SK-N-SH treated with all-trans-retinoic acid at 6 μM for 48 hours (cell line): ENCODE measurements around the gene TTC28.

Experiments
- ATAC-seq: fragments of 200-7000 bp; cut with Tn5 transposase; 3 replicates; pipeline ENCODE4 v1.9.1; 2020; ENCODE audit warnings: mild to moderate bottlenecking, moderate library complexity
- ARNTL ChIP-seq: fragments of 450-650 bp; formaldehyde crosslinking; IDR thresholded peaks from 2 replicates; pipeline ENCODE4 v1.5.0; 2020; ENCODE audit warnings: low read depth, mild to moderate bottlenecking, moderate library complexity, borderline replicate concordance
- BACH2 ChIP-seq: fragments of 250-450 bp; sonication (Bioruptor Pico); IDR thresholded peaks from 2 replicates; pipeline ENCODE4 v1.9.0; 2021; ENCODE audit warnings: mild to moderate bottlenecking, borderline replicate concordance
- CREB5 ChIP-seq: fragments of 250-450 bp; sonication (Bioruptor Pico); IDR thresholded peaks from 2 replicates; pipeline ENCODE4 v1.5.1; 2020; ENCODE audit warnings: low read depth, mild to moderate bottlenecking, moderate library complexity
- CSDC2 ChIP-seq: fragments of 250-450 bp; sonication (Bioruptor Pico); IDR thresholded peaks from 2 replicates; pipeline ENCODE4 v1.5.0; 2020; ENCODE audit warnings: mild to moderate bottlenecking, moderate library complexity
- CSRNP3 ChIP-seq: fragments of 250-450 bp; sonication (Bioruptor Pico); IDR thresholded peaks from 2 replicates; pipeline ENCODE4 v1.5.1; 2021; ENCODE audit warnings: mild to moderate bottlenecking, moderate library complexity
- ESRRG ChIP-seq: fragments of 250-450 bp; sonication (Bioruptor Pico); IDR thresholded peaks from 2 replicates; pipeline ENCODE4 v1.6.1; 2021; ENCODE audit warnings: mild to moderate bottlenecking
- GLIS3 ChIP-seq: fragments of 250-450 bp; sonication (Bioruptor Pico); IDR thresholded peaks from 2 replicates; pipeline ENCODE4 v1.5.0; 2020; ENCODE audit warnings: mild to moderate bottlenecking, moderate library complexity
- ISL1 ChIP-seq: fragments of 250-450 bp; sonication (Bioruptor Pico); IDR thresholded peaks from 2 replicates; pipeline ENCODE4 v2.1.2; 2022; ENCODE audit warnings: mild to moderate bottlenecking, moderate library complexity
- POU6F1 ChIP-seq: fragments of 250-450 bp; sonication (Bioruptor Pico); IDR thresholded peaks from 2 replicates; pipeline ENCODE4 v1.8.0; 2021; ENCODE audit warnings: low read depth, mild to moderate bottlenecking, moderate library complexity, borderline replicate concordance
- PPARA ChIP-seq: fragments of 250-450 bp; sonication (Bioruptor Pico); IDR thresholded peaks from 2 replicates; pipeline ENCODE4 v1.5.0; 2020; ENCODE audit warnings: mild to moderate bottlenecking, borderline replicate concordance
- SNAI2 ChIP-seq: fragments of 250-450 bp; sonication (Bioruptor Pico); IDR thresholded peaks from 2 replicates; pipeline ENCODE4 v1.5.0; 2020; ENCODE audit warnings: mild to moderate bottlenecking, moderate library complexity
- TCF4 ChIP-seq: fragments of 250-450 bp; sonication (Bioruptor Pico); IDR thresholded peaks from 2 replicates; pipeline ENCODE4 v1.8.0; 2021; ENCODE audit warnings: mild to moderate bottlenecking, moderate library complexity, borderline replicate concordance
- TOX ChIP-seq: fragments of 250-450 bp; sonication (Bioruptor Pico); IDR thresholded peaks from 2 replicates; pipeline ENCODE4 v1.8.0; 2021; ENCODE audit warnings: mild to moderate bottlenecking, moderate library complexity, borderline replicate concordance
- TSHZ2 ChIP-seq: fragments of 250-450 bp; sonication (Bioruptor Pico); IDR thresholded peaks from 2 replicates; pipeline ENCODE4 v1.5.0; 2020; ENCODE audit warnings: mild to moderate bottlenecking, moderate library complexity
- ZC3H10 ChIP-seq: fragments of 250-450 bp; sonication (Bioruptor Pico); IDR thresholded peaks from 2 replicates; pipeline ENCODE4 v1.5.1; 2021; ENCODE audit warnings: mild to moderate bottlenecking, moderate library complexity
- ZFP3 ChIP-seq: fragments of 250-450 bp; sonication (Bioruptor Pico); IDR thresholded peaks from 2 replicates; pipeline ENCODE4 v1.5.0; 2020; ENCODE audit warnings: mild to moderate bottlenecking, moderate library complexity
- ZFP30 ChIP-seq: fragments of 450-650 bp; formaldehyde crosslinking; IDR thresholded peaks from 2 replicates; pipeline ENCODE4 v1.5.0; 2022; ENCODE audit warnings: mild to moderate bottlenecking, moderate library complexity
- ZNF565 ChIP-seq: fragments of 450-650 bp; formaldehyde crosslinking; conservative IDR thresholded peaks from 2 replicates; pipeline ENCODE4 v1.5.0; 2020; ENCODE audit warnings: low read depth, mild to moderate bottlenecking, moderate library complexity
- ZNF70 ChIP-seq: fragments of 450-650 bp; formaldehyde crosslinking; IDR thresholded peaks from 2 replicates; pipeline ENCODE4 v1.5.0; 2020; ENCODE audit warnings: mild to moderate bottlenecking, moderate library complexity
- ZNF8 ChIP-seq: fragments of 450-650 bp; formaldehyde crosslinking; IDR thresholded peaks from 2 replicates; pipeline ENCODE4 v1.5.0; 2020; ENCODE audit warnings: mild to moderate bottlenecking, moderate library complexity

The TTC28 gene

GRCh38 chr22:28188178-28188879, 491.3 kb downstream of the TTC28 start:
- TF ChIP-seq SNAI2 (CRISPR knock-in tag) (no peak), GLIS3 (CRISPR knock-in tag) (no peak), CREB5 (no peak), BACH2 (CRISPR knock-in tag) (no peak), ARNTL (CRISPR knock-in tag) (no peak), ZNF8 (CRISPR knock-in tag) (no peak)
- no peak for ATAC-seq

GRCh38 chr22:28187612-28188011, 492.0 kb downstream of the TTC28 start:
- no peak for ATAC-seq
- TF ChIP-seq CSRNP3 (CRISPR knock-in tag) = no peak
- no peak for TF ChIP-seq ZFP3 (CRISPR knock-in tag)
- no peak for TF ChIP-seq CSDC2 (CRISPR knock-in tag)
- TF ChIP-seq GLIS3 (CRISPR knock-in tag) = no peak
- TF ChIP-seq TSHZ2 (CRISPR knock-in tag) = no peak
- no peak for TF ChIP-seq TOX (CRISPR knock-in tag)
- no peak for TF ChIP-seq TCF4 (CRISPR knock-in tag)
- TF ChIP-seq SNAI2 (CRISPR knock-in tag) = no peak
- no peak for TF ChIP-seq ZC3H10 (CRISPR knock-in tag)
- TF ChIP-seq ZNF565 (CRISPR knock-in tag) = no peak
- TF ChIP-seq ARNTL (CRISPR knock-in tag) = no peak
- no peak for TF ChIP-seq ISL1 (CRISPR knock-in tag)
- TF ChIP-seq ESRRG = no peak
- no peak for TF ChIP-seq ZFP30
- TF ChIP-seq ZNF8 (CRISPR knock-in tag) = no peak
- no peak for TF ChIP-seq ZNF70 (CRISPR knock-in tag)
- TF ChIP-seq CREB5 = no peak
- no peak for TF ChIP-seq PPARA (CRISPR knock-in tag)
- TF ChIP-seq BACH2 (CRISPR knock-in tag) = no peak

GRCh38 chr22:28186641-28187040, 493.0 kb downstream of the TTC28 start:
- TF ChIP-seq TCF4 (CRISPR knock-in tag) = no peak
- TF ChIP-seq ZNF8 (CRISPR knock-in tag) = no peak
- ATAC-seq = no peak

- ATAC-seq = no peak
- TF ChIP-seq TOX (CRISPR knock-in tag) (no peak), ZC3H10 (CRISPR knock-in tag) (no peak), ZNF565 (CRISPR knock-in tag) (no peak), BACH2 (CRISPR knock-in tag) (no peak), ZFP3 (CRISPR knock-in tag) (no peak), POU6F1 (CRISPR knock-in tag) (no peak), TSHZ2 (CRISPR knock-in tag) (no peak)
These were observed 494.5 kb downstream of the TTC28 start for GRCh38 chr22:28185130-28185529.
